Measurements from ENCODE around the gene SLC37A4. TPM values are rescaled to one million over a fixed set of nuclear protein-coding genes. Genes with fewer than 3 reads are reported as not detected.

The SLC37A4 gene
- polyA plus RNA-seq, 2 of the 4 experiments (the other 2 are of a cell fraction) = 15.5 to 21.2 TPM

- DNase-seq (ENCODE audit: low read depth in 1 of 2, low spot score in 1 of 2) = no peak
- Histone ChIP-seq H3K4me2 (peak overlapping the region; percentile 99), H3K4me1 (peaks cover 28% of the 10 kb centered on the region), H3K9me3 (no peaks in the 10 kb centered on the region), H3K27ac (peak overlapping the region; percentile 88 to 96), H3K4me3 (peak overlapping the region; percentile 97)
- WGBS (ENCODE audit: missing lambda C conversion rate) = 0% methylated on average over 6 of the region's 19 CpGs
- FAIRE-seq = no peak
- TF ChIP-seq ZNF302 (CRISPR knock-in tag; IDR thresholded peaks at IDR 0.05) = no peak
- no peak for TF ChIP-seq RAD21 (conservative IDR thresholded peaks at IDR 0.05 in 1 of 2, IDR thresholded peaks at IDR 0.05 in 1 of 2)
- TF ChIP-seq TP53 (CRISPR knock-in tag; IDR thresholded peaks at IDR 0.05) = no peak
- no peak for TF ChIP-seq CEBPB (IDR thresholded peaks at IDR 0.05)
- TF ChIP-seq EHMT2 (IDR thresholded peaks at IDR 0.05; ENCODE audit: low read depth) = no peak
- no peak for TF ChIP-seq NPAS2 (CRISPR knock-in tag; IDR thresholded peaks at IDR 0.05; ENCODE audit: borderline replicate concordance)
- no peak for TF ChIP-seq HOXA7 (CRISPR knock-in tag; IDR thresholded peaks at IDR 0.05)
- TF ChIP-seq RNF2 (IDR thresholded peaks at IDR 0.05; ENCODE audit: borderline replicate concordance, low read depth) = no peak
- TF ChIP-seq EP300 (IDR thresholded peaks at IDR 0.05) = no peak
- no peak for TF ChIP-seq USF2 (IDR thresholded peaks at IDR 0.05)
- TF ChIP-seq KDM5A (IDR thresholded peaks at IDR 0.05) = no peak
- TF ChIP-seq RCOR1 (IDR thresholded peaks at IDR 0.05; ENCODE audit: low read depth, low read length) = no peak
- TF ChIP-seq, protein P1, sequence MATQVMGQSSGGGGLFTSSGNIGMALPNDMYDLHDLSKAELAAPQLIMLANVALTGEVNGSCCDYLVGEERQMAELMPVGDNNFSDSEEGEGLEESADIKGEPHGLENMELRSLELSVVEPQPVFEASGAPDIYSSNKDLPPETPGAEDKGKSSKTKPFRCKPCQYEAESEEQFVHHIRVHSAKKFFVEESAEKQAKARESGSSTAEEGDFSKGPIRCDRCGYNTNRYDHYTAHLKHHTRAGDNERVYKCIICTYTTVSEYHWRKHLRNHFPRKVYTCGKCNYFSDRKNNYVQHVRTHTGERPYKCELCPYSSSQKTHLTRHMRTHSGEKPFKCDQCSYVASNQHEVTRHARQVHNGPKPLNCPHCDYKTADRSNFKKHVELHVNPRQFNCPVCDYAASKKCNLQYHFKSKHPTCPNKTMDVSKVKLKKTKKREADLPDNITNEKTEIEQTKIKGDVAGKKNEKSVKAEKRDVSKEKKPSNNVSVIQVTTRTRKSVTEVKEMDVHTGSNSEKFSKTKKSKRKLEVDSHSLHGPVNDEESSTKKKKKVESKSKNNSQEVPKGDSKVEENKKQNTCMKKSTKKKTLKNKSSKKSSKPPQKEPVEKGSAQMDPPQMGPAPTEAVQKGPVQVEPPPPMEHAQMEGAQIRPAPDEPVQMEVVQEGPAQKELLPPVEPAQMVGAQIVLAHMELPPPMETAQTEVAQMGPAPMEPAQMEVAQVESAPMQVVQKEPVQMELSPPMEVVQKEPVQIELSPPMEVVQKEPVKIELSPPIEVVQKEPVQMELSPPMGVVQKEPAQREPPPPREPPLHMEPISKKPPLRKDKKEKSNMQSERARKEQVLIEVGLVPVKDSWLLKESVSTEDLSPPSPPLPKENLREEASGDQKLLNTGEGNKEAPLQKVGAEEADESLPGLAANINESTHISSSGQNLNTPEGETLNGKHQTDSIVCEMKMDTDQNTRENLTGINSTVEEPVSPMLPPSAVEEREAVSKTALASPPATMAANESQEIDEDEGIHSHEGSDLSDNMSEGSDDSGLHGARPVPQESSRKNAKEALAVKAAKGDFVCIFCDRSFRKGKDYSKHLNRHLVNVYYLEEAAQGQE (IDR thresholded peaks at IDR 0.05) = no peak
- CTCF ChIA-PET = interaction anchor here (1.2 to 1.4 kb wide), 3 partner anchors 33 to 58 kb away, joined by 3 to 5 read pairs (median 4); partner anchors contain the start of gene UPK2
- ATAC-seq = peak; percentile 54 to 57; a peak in 5 of 6 replicates
- POLR2A ChIA-PET = interaction anchor here (0.9 to 2.3 kb wide), 2 partner anchors 18 to 20 kb away, joined by 4 to 10 read pairs; partner anchors contain the start of genes RPS25 and TRAPPC4
These were observed 32.3 kb downstream of the SLC37A4 start for GRCh38 chr11:118998388-118998717.

- WGBS (ENCODE audit: missing lambda C conversion rate) = 4% methylated on average over 10 of the region's 54 CpGs
- peaks cover 28% of the 10 kb centered on the region for H3K4me1 ChIP-seq
- FAIRE-seq (no peak), ATAC-seq (peak; percentile 95 to 98), DNase-seq (ENCODE audit: low read depth in 1 of 2, low spot score in 1 of 2) (peak; percentile 86 to 92)
- H3K4me2 ChIP-seq = peak within 1 kb of the TSS; percentile 99
- TF ChIP-seq NR3C1 (IDR thresholded peaks at IDR 0.05) = no peak
- TF ChIP-seq, protein P2, sequence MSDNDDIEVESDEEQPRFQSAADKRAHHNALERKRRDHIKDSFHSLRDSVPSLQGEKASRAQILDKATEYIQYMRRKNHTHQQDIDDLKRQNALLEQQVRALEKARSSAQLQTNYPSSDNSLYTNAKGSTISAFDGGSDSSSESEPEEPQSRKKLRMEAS (IDR thresholded peaks at IDR 0.05) = peak; percentile 76; the same call in 1 of the 2 replicates
- peak; percentile 82 for TF ChIP-seq E2F6 (IDR thresholded peaks at IDR 0.05; ENCODE audit: borderline replicate concordance, low read depth)
- TF ChIP-seq POLR2A (IDR thresholded peaks at IDR 0.05; ENCODE audit: low read length) = peak; percentile 92
- TF ChIP-seq PHF8 (IDR thresholded peaks at IDR 0.05; ENCODE audit: borderline replicate concordance, low read depth) = peak; percentile 32; the same call in 1 of the 2 replicates
- no peak for TF ChIP-seq SREBF2 (IDR thresholded peaks at IDR 0.05)
- TF ChIP-seq RCOR1 (IDR thresholded peaks at IDR 0.05; ENCODE audit: low read depth, low read length) = no peak
- no peak for TF ChIP-seq EP300 (IDR thresholded peaks at IDR 0.05)
- TF ChIP-seq KDM1A (IDR thresholded peaks at IDR 0.05; ENCODE audit: low read depth) = no peak
- no peak for TF ChIP-seq KDM5A (IDR thresholded peaks at IDR 0.05)
- TF ChIP-seq, protein P3, sequence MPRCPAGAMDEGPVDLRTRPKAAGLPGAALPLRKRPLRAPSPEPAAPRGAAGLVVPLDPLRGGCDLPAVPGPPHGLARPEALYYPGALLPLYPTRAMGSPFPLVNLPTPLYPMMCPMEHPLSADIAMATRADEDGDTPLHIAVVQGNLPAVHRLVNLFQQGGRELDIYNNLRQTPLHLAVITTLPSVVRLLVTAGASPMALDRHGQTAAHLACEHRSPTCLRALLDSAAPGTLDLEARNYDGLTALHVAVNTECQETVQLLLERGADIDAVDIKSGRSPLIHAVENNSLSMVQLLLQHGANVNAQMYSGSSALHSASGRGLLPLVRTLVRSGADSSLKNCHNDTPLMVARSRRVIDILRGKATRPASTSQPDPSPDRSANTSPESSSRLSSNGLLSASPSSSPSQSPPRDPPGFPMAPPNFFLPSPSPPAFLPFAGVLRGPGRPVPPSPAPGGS (IDR thresholded peaks at IDR 0.05) = peak; percentile 62; the same call in 2 of the 3 replicates
- no peak for TF ChIP-seq HOXB5 (CRISPR knock-in tag; IDR thresholded peaks at IDR 0.05)
- TF ChIP-seq POLR2AphosphoS2 (conservative IDR thresholded peaks at IDR 0.05; ENCODE audit: low read length) = no peak
- TF ChIP-seq RFX5 (IDR thresholded peaks at IDR 0.05) = no peak
- TF ChIP-seq MYC (IDR thresholded peaks at IDR 0.05; ENCODE audit: borderline replicate concordance, low read length) = no peak
- no peaks in the 10 kb centered on the region for H3K9me3 ChIP-seq
- H3K27ac ChIP-seq = peak within 1 kb of the TSS; percentile 88 to 96
- peak within 1 kb of the TSS; percentile 97 for H3K4me3 ChIP-seq
- CTCF ChIA-PET = interaction anchor here (1.2 to 1.4 kb wide), 2 partner anchors 34 to 59 kb away, joined by 4 to 5 read pairs; no protein-coding TSS in a partner anchor
- POLR2A ChIA-PET = interaction anchor here (0.6 to 2.3 kb wide), 2 partner anchors 21 to 103 kb away, joined by 3 to 10 read pairs; partner anchors contain the start of genes RPS25 and TRAPPC4
These were observed 32.9 kb downstream of the SLC37A4 start, which contains the start of gene CENATAC for GRCh38 chr11:118997627-118998387. TSS of gene CENATAC (plus strand) at chr11:118998138. CDS start at chr11:118998198, 60 bp downstream.

Measured in A549 (cell line).